Measurements from ENCODE around the gene EPHA4. TPM values are rescaled to one million over a fixed set of nuclear protein-coding genes. Genes with fewer than 3 reads are reported as not detected.

The EPHA4 gene
- total and polyA plus RNA-seq, 2 donors (not counting 1 experiment from before 2014, with no cell fraction given), result 9.6 to 21.0 TPM

GRCh38 chr2:221551864-221552263 is 20.2 kb downstream of the EPHA4 start:
- Histone ChIP-seq H2AFZ (ENCODE audit: low read length) (no peak overlapping the region), H3K4me3 (replicated peaks in 1 of 4; ENCODE audit: control extremely low read depth in 1 of 4, insufficient read depth in 1 of 4, low read depth in 3 of 4, low read length in 4 of 4) (no peak overlapping the region), H3K36me3 (ENCODE audit: control insufficient read depth, insufficient read depth, low read length) (no peaks in the 10 kb centered on the region), H3K9me3 (ENCODE audit: control insufficient read depth, insufficient read depth, low read depth, low read length) (no peaks in the 10 kb centered on the region), H3K4me2 (ENCODE audit: extremely low read depth, insufficient read depth, low read length) (no peak overlapping the region), H3K79me2 (ENCODE audit: control insufficient read depth, insufficient read depth, low read length) (no peaks in the 10 kb centered on the region), H3K9ac (ENCODE audit: insufficient read depth, low read length) (no peak overlapping the region), H3K27ac (ENCODE audit: insufficient read depth, low read length) (no peak overlapping the region), H3K4me1 (ENCODE audit: control insufficient read depth, extremely low read depth, insufficient read depth, low read length) (no peaks in the 10 kb centered on the region), H4K20me1 (ENCODE audit: control insufficient read depth, extremely low read depth, insufficient read depth, low read length) (no peaks in the 10 kb centered on the region), H3K27me3 (ENCODE audit: control insufficient read depth, insufficient read depth, low read length) (no peaks in the 10 kb centered on the region)
- TF ChIP-seq EZH2 (IDR thresholded peaks at IDR 0.05; ENCODE audit: low read length, missing control alignments) (no peak), CTCF (conservative IDR thresholded peaks at IDR 0.05 in 1 of 2, IDR thresholded peaks at IDR 0.05 in 1 of 2; ENCODE audit: low read depth in 1 of 2, low read length in 2 of 2) (no peak)
- DNase-seq (ENCODE audit: low read depth in 2 of 2), result no peak

GRCh38 chr2:221549143-221549542 is 23.0 kb downstream of the EPHA4 start:
- DNase-seq (ENCODE audit: low read depth in 2 of 2), result peak; percentile 44 to 71
- Histone ChIP-seq H3K4me2 (ENCODE audit: extremely low read depth, insufficient read depth, low read length) (no peak overlapping the region), H3K27ac (ENCODE audit: insufficient read depth, low read length) (no peak overlapping the region), H3K79me2 (ENCODE audit: control insufficient read depth, insufficient read depth, low read length) (no peaks in the 10 kb centered on the region), H3K27me3 (ENCODE audit: control insufficient read depth, insufficient read depth, low read length) (no peaks in the 10 kb centered on the region), H4K20me1 (ENCODE audit: control insufficient read depth, extremely low read depth, insufficient read depth, low read length) (no peaks in the 10 kb centered on the region), H3K4me3 (replicated peaks in 1 of 4; ENCODE audit: control extremely low read depth in 1 of 4, insufficient read depth in 1 of 4, low read depth in 3 of 4, low read length in 4 of 4) (no peak overlapping the region), H3K9ac (ENCODE audit: insufficient read depth, low read length) (no peak overlapping the region), H3K36me3 (ENCODE audit: control insufficient read depth, insufficient read depth, low read length) (no peaks in the 10 kb centered on the region), H3K4me1 (ENCODE audit: control insufficient read depth, extremely low read depth, insufficient read depth, low read length) (no peaks in the 10 kb centered on the region), H3K9me3 (ENCODE audit: control insufficient read depth, insufficient read depth, low read depth, low read length) (no peaks in the 10 kb centered on the region), H2AFZ (ENCODE audit: low read length) (no peak overlapping the region)
- TF ChIP-seq CTCF (conservative IDR thresholded peaks at IDR 0.05 in 1 of 2, IDR thresholded peaks at IDR 0.05 in 1 of 2; ENCODE audit: low read depth in 1 of 2, low read length in 2 of 2) (no peak), EZH2 (IDR thresholded peaks at IDR 0.05; ENCODE audit: low read length, missing control alignments) (no peak)

GRCh38 chr2:221546505-221547225 is 25.4 kb downstream of the EPHA4 start:
- Histone ChIP-seq H3K4me1 (ENCODE audit: control insufficient read depth, extremely low read depth, insufficient read depth, low read length) (no peaks in the 10 kb centered on the region), H4K20me1 (ENCODE audit: control insufficient read depth, extremely low read depth, insufficient read depth, low read length) (no peaks in the 10 kb centered on the region), H2AFZ (ENCODE audit: low read length) (no peak overlapping the region), H3K9me3 (ENCODE audit: control insufficient read depth, insufficient read depth, low read depth, low read length) (no peaks in the 10 kb centered on the region), H3K79me2 (ENCODE audit: control insufficient read depth, insufficient read depth, low read length) (no peaks in the 10 kb centered on the region), H3K27me3 (ENCODE audit: control insufficient read depth, insufficient read depth, low read length) (no peaks in the 10 kb centered on the region), H3K36me3 (ENCODE audit: control insufficient read depth, insufficient read depth, low read length) (no peaks in the 10 kb centered on the region), H3K4me2 (ENCODE audit: extremely low read depth, insufficient read depth, low read length) (no peak overlapping the region), H3K4me3 (replicated peaks in 1 of 4; ENCODE audit: control extremely low read depth in 1 of 4, insufficient read depth in 1 of 4, low read depth in 3 of 4, low read length in 4 of 4) (no peak overlapping the region), H3K9ac (ENCODE audit: insufficient read depth, low read length) (no peak overlapping the region), H3K27ac (ENCODE audit: insufficient read depth, low read length) (no peak overlapping the region)
- no peak for DNase-seq (ENCODE audit: low read depth in 2 of 2)
- no peak for TF ChIP-seq EZH2 (IDR thresholded peaks at IDR 0.05; ENCODE audit: low read length, missing control alignments)

All from fibroblast of lung (primary cell).